NCI-H526 treated with DMSO at 0.1 percent for 48 hours (cell line): ENCODE data around the gene CIAO3.
"Not testable (repeated sequence)": the region's sequence is repeated elsewhere in the genome, so short reads cannot be mapped to it uniquely, and the experiment has no call there.

Source experiments
- DNase-seq: peaks from one replicate; lab custom pipeline; 2025; lab: John Stamatoyannopoulos, UW

CIAO3 gene

GRCh38 chr16:740764-741505 lies at the start of gene CIAO3:
TSS of gene CIAO3 (minus strand) at chr16:740997. CDS start at chr16:740985, 12 bp downstream.
- DNase-seq = peak; percentile 53

GRCh38 chr16:790086-790485 lies 49.3 kb upstream of the CIAO3 start:
- DNase-seq = no peak

GRCh38 chr16:789191-789850 lies 48.5 kb upstream of the CIAO3 start:
- DNase-seq = no peak

- peak; percentile 66 for DNase-seq
These were observed 47.8 kb upstream of the CIAO3 start, which contains the start of gene CHTF18 for GRCh38 chr16:788399-789126. TSS of gene CHTF18 (plus strand) at chr16:788620. CDS start at chr16:788685, 65 bp downstream.

GRCh38 chr16:787978-788398 lies 47.2 kb upstream of the CIAO3 start, which contains the start of gene RPUSD1:
TSS of gene RPUSD1 (minus strand) at chr16:788381. CDS start at chr16:787737, 644 bp downstream.
- no peak for DNase-seq

- DNase-seq = no peak
These were observed 46.6 kb upstream of the CIAO3 start for GRCh38 chr16:787321-787966.

GRCh38 chr16:785563-786535 lies 45.1 kb upstream of the CIAO3 start:
- DNase-seq = peak; percentile 25

- DNase-seq = no peak
These were observed 43.6 kb upstream of the CIAO3 start for GRCh38 chr16:784431-784830.

- no peak for DNase-seq
These were observed 42.8 kb upstream of the CIAO3 start for GRCh38 chr16:783404-784161.

GRCh38 chr16:782766-783403 lies 42.1 kb upstream of the CIAO3 start:
- no peak for DNase-seq

GRCh38 chr16:782258-782657 lies 41.5 kb upstream of the CIAO3 start:
- DNase-seq = no peak

- no peak for DNase-seq
These were observed 40.7 kb upstream of the CIAO3 start for GRCh38 chr16:781346-782010.

GRCh38 chr16:780296-780695 lies 39.5 kb upstream of the CIAO3 start:
- no peak for DNase-seq

- DNase-seq = no peak
These were observed 38.8 kb upstream of the CIAO3 start for GRCh38 chr16:779561-779960.

- no peak for DNase-seq
These were observed 38.2 kb upstream of the CIAO3 start for GRCh38 chr16:778909-779527.

- no peak for DNase-seq
These were observed 37.6 kb upstream of the CIAO3 start for GRCh38 chr16:778447-778846.

- peak; percentile 5 for DNase-seq
These were observed 37.0 kb upstream of the CIAO3 start for GRCh38 chr16:777826-778225.

- no peak for DNase-seq
These were observed 36.0 kb upstream of the CIAO3 start for GRCh38 chr16:776824-777223.

- not testable (repeated sequence) for DNase-seq
These were observed 35.5 kb upstream of the CIAO3 start for GRCh38 chr16:776298-776697.
